Prostate gland (tissue), 2 donors: ENCODE results near the gene RELT. TPM values are rescaled to one million over a fixed set of nuclear protein-coding genes. Genes with fewer than 3 reads are reported as not detected.

ENCODE experiments used
- DNase-seq: peaks from one replicate; pipeline ENCODE4 v3.0.0-alpha.2; 2019; ENCODE audit warnings: low spot score
- H3K27ac ChIP-seq, 2 donors: fragments of 200-600 bp; sonication (generic); 2 replicates each; pipeline ENCODE4 v1.5.1; 2017 to 2019
- H3K27me3 ChIP-seq: fragments of 200-600 bp; sonication (generic); replicated peaks from 2 replicates; pipeline ENCODE4 v1.5.1; 2019; ENCODE audit not compliant: insufficient read depth
- H3K36me3 ChIP-seq, 2 donors: fragments of 200-600 bp; sonication (generic); 1 replicate in 1 of 2; 2 replicates in 1 of 2; pipeline versions ENCODE4 v1.5.1 to v1.8.1; 2017 to 2019
- H3K4me1 ChIP-seq: fragments of 200-600 bp; sonication (generic); replicated peaks from 2 replicates; pipeline ENCODE4 v1.5.1; 2019
- H3K4me3 ChIP-seq, 2 donors: fragments of 200-600 bp; sonication (generic); 2 replicates each; pipeline ENCODE4 v1.5.1; 2017 to 2019
- H3K9me3 ChIP-seq: fragments of 200-600 bp; sonication (generic); 2 replicates; pipeline ENCODE4 v1.5.1; 2017
- CTCF ChIP-seq, 4 experiments: fragments of 200-600 bp in 2 of 4; fragments of 450-650 bp in 2 of 4; sonication (generic) in 2 of 4; IDR thresholded peaks; 1 replicate in 3 of 4; 2 replicates in 1 of 4; pipeline ENCODE4 v1.5.1; 2016 to 2019; ENCODE audit warnings: antibody characterized with exemption in 4 of 4, mild to moderate bottlenecking in 2 of 4, moderate library complexity in 2 of 4
- POLR2A ChIP-seq: fragments of 450-650 bp; IDR thresholded peaks from one replicate; pipeline ENCODE4 v1.6.1; 2016; ENCODE audit warnings: antibody characterized with exemption, mild to moderate bottlenecking
- POLR2AphosphoS5 ChIP-seq: sonication (generic); formaldehyde crosslinking; IDR thresholded peaks from one replicate; pipeline ENCODE4 v1.6.1; 2017; ENCODE audit warnings: antibody characterized with exemption
- WGBS: methylation state at CpG from one replicate; pipeline ENCODE4 v1.1.5; 2018; 5-methylcytosine and 5-hydroxymethylcytosine counted together
- intact Hi-C: fragments of 100-400 bp; cut with DNase I; formaldehyde crosslinking; loops from one replicate; pipeline ENCODE4 v1.14.2; 2022
- total RNA-seq, 2 donors: library from RNA; depleted of rRNA; stranded (reverse); fragments of >200 nt; gene quantifications; one replicate each; pipeline ENCODE4 v1.1.0, GENCODE V29; 2016

The RELT gene
- total RNA-seq, 2 donors from 2014 or later = 0.96 to 10.3 TPM

GRCh38 chr11:73384531-73384871 is 8.3 kb downstream of the RELT start:
- no peak for DNase-seq
- H3K36me3 ChIP-seq = no peaks in the 10 kb centered on the region
- H3K9me3 ChIP-seq = no peaks in the 10 kb centered on the region
- TF ChIP-seq POLR2A (no peak), POLR2AphosphoS5 (no peak), CTCF (IDR thresholded peaks at IDR 0.05) (no peak)
- no peak overlapping the region for H3K27ac ChIP-seq
- WGBS = 73% methylated on average over 4 of the region's 4 CpGs
- H3K4me1 ChIP-seq = peaks cover under 1% of the 10 kb centered on the region
- intact Hi-C loops = no loop called here
- no peaks in the 10 kb centered on the region for H3K27me3 ChIP-seq
- H3K4me3 ChIP-seq = no peak overlapping the region

GRCh38 chr11:73384872-73385689 is 8.9 kb downstream of the RELT start:
- intact Hi-C loops = no loop called here
- Histone ChIP-seq H3K27me3 (no peaks in the 10 kb centered on the region), H3K27ac (no peak overlapping the region), H3K4me1 (no peaks in the 10 kb centered on the region), H3K4me3 (no peak overlapping the region), H3K36me3 (no peaks in the 10 kb centered on the region), H3K9me3 (no peaks in the 10 kb centered on the region)
- WGBS = 54% methylated on average over 21 of the region's 21 CpGs
- no peak for DNase-seq
- TF ChIP-seq POLR2A (no peak), CTCF (IDR thresholded peaks at IDR 0.05) (no peak), POLR2AphosphoS5 (no peak)

- Histone ChIP-seq H3K4me3 (no peak overlapping the region), H3K9me3 (no peaks in the 10 kb centered on the region), H3K36me3 (no peaks in the 10 kb centered on the region), H3K4me1 (no peaks in the 10 kb centered on the region), H3K27me3 (no peaks in the 10 kb centered on the region), H3K27ac (no peak overlapping the region)
- WGBS = 85% methylated on average over 8 of the region's 8 CpGs
- TF ChIP-seq POLR2AphosphoS5 (no peak), CTCF (IDR thresholded peaks at IDR 0.05) (no peak), POLR2A (no peak)
- intact Hi-C loops = no loop called here
- DNase-seq = no peak
Observed at GRCh38 chr11:73386016-73386415, 9.8 kb downstream of the RELT start.

- no peak for DNase-seq
- Histone ChIP-seq H3K4me3 (no peak overlapping the region), H3K27ac (no peak overlapping the region), H3K27me3 (no peaks in the 10 kb centered on the region), H3K4me1 (no peaks in the 10 kb centered on the region), H3K36me3 (no peaks in the 10 kb centered on the region), H3K9me3 (no peaks in the 10 kb centered on the region)
- intact Hi-C loops = no loop called here
- 89% methylated on average over 8 of the region's 8 CpGs for WGBS
- no peak for TF ChIP-seq POLR2AphosphoS5
- no peak for TF ChIP-seq CTCF (IDR thresholded peaks at IDR 0.05)
- no peak for TF ChIP-seq POLR2A
Observed at GRCh38 chr11:73386546-73386945, 10.3 kb downstream of the RELT start.

GRCh38 chr11:73387594-73388264 is 11.5 kb downstream of the RELT start:
- 85% methylated on average over 21 of the region's 21 CpGs for WGBS
- Histone ChIP-seq H3K4me1 (no peaks in the 10 kb centered on the region), H3K27ac (no peak overlapping the region), H3K36me3 (no peaks in the 10 kb centered on the region), H3K9me3 (no peaks in the 10 kb centered on the region), H3K27me3 (no peaks in the 10 kb centered on the region), H3K4me3 (no peak overlapping the region)
- intact Hi-C loops = no loop called here
- TF ChIP-seq CTCF (IDR thresholded peaks at IDR 0.05) (no peak), POLR2AphosphoS5 (no peak), POLR2A (no peak)
- DNase-seq = no peak
